GM18867 (cell line): ENCODE measurements around the gene TMEM208.

Experiments
- ATAC-seq: cut with Tn5 transposase; IDR thresholded peaks from one replicate; pipeline ENCODE4 v1.9.1; 2021; ENCODE audit warnings: mild to moderate bottlenecking, moderate library complexity; ENCODE audit not compliant: unreplicated experiment

The TMEM208 gene

DNA sequence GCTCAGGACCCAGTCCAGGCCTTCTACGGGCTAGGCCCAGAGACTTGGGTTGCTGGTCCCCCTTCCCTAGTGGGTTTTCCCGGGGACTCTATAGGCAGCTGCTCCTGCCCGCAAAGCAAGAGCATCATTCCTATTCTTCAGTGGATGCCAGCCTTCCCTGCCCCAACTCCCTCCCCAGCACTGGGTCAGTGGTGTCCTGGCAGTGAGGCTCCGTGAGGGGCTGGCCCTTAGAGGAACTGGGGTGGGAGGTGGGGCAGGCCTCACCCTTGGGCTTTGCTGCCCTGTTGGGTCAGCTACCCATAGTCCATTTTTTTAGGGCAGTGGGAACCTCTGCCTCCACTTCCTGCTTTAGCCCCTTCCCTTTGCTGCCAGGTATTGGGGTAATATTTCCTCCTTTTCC is 44.5 kb downstream of the TMEM208 start:
- ATAC-seq = no peak

GRCh38 chr16:67275321-67275720 is 48.4 kb downstream of the TMEM208 start:
- no peak for ATAC-seq

DNA sequence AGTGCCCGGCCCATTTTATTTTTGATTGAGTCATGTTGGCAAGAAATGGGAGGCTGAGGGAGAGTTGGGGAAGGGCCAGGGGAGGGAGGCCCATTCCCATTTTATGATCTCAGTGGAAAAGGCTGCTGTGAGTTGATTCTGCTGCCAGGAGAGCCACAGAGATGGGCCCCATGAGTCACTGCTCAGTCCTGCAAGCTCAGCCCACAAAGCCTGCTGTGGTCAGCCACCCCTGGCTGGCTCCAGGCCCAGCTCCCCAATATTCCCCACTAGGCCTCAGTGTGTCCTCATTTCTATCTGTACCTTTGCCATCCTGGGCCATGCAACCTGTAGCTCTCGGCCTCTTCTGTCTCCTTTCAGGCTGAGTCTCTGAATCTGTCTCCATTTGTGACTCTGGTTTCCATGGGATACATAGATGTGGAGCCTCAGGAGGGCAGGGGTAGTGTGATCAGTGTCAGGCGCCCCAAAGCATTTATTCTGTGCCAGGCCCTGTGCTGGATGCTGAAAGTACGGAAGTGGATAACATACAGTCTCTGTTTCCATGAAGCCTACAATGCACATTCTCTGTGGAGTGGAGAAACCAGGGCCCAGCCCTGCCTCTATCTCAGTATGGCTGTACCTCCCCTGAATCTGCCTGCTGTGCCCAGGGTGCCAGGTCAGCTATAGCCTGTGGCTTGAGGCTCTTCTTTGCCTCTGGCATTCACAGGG is 50.5 kb downstream of the TMEM208 start:
- ATAC-seq = no peak

DNA sequence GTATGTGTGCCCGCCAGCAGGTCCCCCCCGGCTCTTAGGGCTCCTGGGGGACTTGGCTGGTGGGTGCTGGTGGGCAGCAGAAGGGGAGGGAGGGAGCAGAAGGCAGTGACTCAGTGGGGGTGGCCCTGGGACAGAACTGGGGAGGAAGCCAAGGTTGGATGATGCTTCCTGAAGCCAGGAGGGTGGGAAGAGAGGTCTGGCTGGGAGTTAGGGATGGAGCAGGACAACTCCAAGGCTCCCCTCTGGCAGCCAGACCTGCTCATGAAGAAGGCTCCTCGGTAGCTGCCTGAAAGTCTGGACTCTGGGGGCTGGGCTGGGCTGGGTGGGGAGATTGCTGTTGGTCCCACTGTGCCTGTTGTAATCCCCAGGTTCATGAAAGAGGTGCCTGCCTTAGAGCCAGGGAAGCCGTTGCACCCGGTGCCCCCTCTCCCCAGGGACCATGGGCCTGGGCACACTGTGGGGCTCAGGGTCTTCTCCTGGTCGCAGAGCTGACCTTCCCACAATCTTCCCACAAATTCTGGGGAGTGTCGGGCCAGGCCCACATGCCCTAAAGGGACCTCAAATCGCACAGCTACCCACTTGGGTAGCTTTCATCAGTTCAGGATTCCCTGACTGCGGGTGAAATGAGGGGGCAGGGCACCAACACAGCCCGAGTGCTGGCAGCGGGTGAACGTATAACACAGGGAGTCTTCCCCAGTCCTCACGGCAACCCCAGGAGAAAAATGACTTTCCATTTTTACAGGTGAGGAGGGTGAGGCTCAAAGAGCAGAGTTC is 51.3 kb downstream of the TMEM208 start:
- no peak for ATAC-seq
